GM19035 (cell line): ENCODE results near the gene NAP1L5.

Experiments used
- ATAC-seq: cut with Tn5 transposase; IDR thresholded peaks from one replicate; pipeline ENCODE4 v1.9.1; 2021; ENCODE audit not compliant: unreplicated experiment

NAP1L5 gene

DNA sequence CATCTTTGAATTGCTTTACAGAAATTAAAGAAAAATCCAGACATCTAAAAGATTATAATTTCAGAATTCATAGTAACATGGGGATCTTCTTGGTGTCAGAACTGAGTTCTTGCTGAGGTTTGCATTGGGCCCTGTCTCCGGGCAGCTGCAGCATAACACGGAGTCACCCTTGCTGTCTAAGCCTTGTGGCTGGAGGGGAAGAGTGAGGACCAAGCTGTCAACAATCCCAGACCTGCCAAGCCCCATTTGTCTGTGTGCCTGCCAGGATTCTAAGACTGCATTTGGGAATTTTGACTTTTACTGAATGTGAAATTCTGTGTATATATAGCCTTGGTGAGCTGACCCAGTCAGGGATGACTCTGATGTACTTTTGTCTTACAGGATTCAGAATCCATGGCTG, 25.2 kb upstream of the NAP1L5 start:
- ATAC-seq, result no peak

DNA sequence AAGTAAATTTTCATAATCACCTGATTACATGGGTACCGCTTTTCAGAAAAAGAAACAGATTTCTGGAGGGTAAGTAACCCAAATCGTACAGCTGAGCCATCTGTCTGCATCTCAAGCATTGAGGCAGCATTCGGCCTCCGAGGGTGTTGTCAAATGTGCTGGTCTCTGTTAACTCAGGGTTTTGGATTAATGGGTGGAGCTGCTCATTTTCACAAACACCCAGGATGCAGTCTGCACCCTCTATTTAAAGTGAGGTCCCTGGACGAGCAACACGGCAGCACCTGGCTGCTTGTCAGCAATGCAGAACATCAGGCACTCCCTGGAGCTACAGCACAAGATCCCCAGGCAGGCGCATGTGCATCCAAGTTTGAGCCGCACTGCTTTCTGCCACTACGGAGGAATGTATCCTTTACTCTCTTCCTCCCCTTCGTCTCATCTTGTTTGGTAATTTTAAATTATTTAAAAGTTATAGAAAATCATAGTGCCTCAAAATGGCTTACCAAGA, 24.7 kb upstream of the NAP1L5 start:
- ATAC-seq, result no peak

DNA sequence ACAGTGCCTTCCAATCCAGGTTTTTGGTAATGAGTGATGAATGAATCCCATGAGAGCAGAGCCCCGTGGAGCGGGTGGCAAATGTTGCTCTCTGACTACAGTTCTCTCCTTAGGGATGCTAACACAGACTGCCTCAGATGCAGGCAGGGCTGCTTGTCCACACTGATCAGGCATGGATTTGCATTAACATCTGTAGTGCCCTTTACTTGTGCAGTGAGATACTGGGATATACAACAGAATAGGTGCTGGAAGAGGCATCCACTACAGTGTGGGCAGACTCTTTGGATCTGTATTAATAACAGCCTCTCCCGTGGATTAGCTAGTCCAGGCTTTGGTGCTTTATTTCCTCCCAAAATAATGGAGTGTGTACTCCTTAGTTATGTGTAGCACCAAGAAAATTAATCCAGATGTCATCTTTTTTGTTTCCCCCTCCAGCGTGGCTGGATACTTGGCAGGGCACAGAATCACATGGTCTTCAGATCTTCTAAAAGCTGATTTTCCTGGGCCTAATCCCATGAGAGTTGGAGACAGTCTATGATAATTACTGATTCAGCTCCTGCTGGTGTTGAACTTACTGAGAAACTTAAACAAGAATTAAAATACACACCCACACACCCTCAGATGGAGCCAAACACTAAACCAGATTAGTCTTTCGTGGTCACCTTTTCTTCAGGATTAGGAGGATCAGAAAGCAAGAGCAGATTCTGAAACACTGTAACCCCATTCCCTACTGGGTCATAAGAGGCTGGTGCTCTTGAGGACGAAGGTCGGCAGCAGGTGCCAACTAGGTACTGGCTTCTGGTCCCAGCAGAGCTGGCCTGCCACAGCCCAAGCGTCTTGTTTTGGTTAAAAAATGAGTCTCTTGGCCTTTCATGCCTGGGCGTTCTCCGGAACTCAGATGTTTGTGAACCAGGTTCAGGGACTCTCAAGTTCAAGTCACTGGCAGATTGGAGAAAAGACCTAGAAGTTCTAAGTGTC, 23.1 kb upstream of the NAP1L5 start:
- ATAC-seq, result no peak

DNA sequence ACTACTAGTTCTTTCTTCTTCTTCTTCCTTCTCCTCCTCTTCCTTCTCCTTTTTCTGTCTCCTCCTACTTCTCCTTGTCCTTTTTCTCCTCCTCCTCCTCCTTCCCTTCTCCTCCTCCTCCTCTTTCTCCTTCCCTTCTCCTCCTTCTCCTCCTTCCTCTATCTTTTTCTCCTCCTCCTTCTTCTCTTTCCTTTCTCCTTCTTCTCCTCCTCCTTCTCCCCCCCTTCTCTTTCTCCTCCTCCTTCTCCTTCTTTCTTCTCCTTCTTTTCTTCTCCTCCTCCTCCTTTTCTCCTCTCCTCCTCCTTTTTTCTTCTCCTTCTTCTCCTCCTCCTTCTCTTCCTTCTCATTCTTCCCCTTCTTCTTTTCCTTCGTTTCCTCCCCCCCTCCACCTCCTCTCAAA, 21.8 kb upstream of the NAP1L5 start:
- ATAC-seq, result no peak

DNA sequence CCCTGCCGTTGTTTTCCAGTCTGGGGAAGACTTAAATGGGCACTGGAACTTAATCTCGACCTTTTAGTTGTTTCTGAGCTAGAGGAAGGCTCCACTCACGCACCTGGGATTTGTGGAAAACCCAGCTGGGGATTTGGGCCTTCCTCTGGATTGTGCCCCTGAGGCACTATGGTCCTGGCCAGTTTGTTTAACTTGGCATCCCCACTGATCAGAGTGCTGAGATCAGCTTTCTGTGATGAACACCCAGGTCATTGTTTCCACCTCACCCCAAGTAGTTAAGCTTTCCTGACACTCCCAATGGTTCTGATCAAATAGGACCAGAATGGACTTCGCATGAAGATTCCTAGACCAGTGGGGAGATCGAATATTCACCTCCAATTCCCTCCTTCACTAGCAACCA, 20.5 kb upstream of the NAP1L5 start:
- no peak for ATAC-seq

DNA sequence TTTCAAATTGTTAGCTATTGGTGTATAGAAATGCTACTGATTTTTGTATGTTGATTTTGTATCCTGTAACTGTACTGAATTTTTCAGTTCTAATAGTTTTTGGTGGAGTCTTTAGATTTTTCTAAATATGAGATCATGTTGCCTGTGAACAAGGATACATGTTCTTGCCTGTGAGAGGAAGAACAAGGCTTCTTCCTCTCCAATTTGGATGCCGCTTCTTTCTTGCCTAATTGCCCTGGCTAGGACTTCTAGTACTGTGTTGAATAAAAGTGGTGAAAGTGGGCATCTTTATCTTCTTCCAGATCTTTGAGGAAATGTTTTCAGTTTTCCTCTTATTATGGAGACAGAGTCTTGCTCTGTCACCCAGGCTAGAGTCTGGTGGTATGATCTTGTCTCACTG, 16.2 kb upstream of the NAP1L5 start:
- no peak for ATAC-seq

DNA sequence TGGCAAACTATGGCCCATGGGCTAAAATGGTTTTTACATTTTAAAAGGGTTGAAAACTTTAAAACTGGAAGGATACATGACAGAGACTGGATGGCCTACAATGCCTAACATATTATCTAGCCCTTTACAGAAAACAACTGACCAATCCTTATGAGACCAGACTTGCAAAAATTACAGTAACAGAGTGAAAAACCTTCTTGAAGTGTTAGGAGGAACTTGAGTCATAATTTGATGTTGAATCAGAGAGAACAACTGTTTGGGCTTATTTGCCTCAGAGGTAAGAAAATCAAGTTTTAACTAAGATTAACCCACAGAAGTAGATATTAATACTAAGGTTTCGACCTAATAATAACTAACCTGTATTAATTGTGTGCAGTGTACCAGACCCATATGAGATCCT, 12.4 kb upstream of the NAP1L5 start:
- ATAC-seq, result no peak

DNA sequence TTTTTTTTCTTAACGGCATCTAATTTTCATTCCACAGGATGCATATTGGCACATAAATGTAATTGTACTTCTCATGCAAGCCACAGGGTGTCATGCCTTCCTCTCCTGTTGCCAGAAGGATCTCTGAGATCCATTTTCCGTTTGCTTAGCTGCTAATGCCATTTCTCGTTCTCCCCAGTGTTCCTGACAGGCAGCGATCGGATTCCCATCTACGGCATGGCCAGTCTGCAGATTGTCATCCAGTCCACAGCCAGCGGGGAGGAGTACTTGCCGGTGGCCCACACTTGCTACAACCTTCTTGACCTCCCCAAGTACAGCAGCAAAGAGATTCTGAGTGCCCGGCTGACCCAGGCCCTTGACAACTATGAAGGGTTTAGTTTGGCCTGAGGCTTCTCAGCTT, 8.9 kb upstream of the NAP1L5 start:
- no peak for ATAC-seq

DNA sequence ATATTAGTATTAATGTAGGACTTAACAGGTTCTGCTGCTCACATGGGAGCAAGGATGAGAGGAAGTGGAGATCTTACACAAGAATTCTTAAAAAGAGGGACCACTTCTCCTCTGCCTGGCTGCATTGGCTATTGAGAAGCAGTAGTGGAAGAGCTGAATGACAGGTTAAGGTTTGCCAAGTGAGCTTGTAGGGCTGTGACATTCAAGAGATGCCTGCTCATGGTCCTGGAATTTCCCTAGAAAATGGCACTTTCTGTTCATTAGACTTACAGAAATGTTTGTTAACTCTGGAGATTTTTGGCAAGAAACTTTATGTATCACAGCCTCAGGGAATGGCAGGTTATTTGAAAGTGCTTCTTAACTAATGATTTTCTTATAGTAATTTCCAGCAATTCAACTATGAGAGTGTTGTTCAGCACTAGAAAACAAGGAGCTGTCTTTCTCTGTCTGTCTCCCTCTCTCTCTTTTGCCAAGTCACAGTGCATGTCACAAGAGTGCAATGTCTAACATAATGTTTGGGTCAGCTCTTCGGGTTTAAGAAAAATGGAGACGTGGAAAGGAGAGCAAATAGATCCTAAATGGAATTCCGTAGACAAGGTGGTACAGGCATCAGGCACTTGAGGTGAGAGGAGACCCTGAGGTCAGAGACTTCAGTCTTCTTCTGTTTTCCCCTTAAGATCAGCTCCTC, 8.3 kb upstream of the NAP1L5 start:
- ATAC-seq, result no peak

DNA sequence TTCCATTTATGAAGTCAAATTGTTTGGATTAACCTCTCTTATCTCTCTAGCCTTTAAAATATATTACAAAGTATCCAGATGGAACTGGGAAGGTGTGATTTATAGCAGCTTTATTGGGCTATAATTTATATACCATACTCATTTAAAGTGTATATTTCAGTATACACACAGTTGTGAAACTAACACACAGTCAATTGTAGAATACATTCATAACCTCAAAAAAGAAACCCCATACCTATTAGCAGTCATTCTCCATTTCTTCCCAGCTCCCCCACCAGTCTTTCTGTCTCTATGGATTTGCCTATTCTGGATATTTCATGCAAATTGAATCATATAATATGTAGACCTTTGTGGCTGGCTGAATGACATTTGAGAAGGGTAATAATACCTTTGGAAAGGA, 7.6 kb upstream of the NAP1L5 start:
- no peak for ATAC-seq

DNA sequence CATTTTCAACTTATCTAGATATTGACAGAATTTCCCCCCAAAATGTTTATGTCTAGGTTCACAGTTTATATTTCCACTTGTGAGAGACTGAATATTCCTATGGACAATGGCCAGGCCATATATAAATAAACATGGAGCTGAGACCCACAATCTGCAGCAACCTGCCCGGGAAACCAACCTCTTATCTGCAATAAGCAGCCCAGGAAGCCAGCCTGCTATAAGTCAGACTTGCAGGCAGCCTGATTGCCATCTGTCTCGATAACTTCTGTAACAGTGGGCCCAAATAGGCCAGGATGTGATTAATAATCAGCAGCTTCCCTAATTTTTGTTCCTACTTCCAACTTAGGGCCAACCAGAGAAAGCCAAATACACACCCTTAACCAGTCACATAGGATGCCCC, 5.2 kb upstream of the NAP1L5 start:
- no peak for ATAC-seq

DNA sequence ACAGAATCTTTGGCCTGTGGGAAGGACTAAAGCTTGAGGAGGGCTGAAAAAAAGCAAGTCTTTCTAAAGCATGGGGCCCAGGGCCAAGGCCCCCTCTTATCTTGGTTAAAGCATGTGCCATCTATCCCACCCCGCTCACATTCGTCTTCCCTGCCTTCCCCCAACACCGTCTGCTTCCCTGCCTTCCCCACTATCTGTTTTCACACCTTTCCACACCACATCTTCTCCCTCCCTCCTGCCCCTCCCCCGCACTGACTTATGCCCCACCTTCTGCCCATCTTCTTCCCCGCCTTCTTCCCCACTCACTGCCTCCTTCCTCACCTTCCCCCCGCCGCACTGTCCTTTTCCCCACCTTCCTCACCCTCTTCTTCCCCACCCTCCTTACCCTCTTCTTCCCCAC, 890 bp upstream of the NAP1L5 start:
- no peak for ATAC-seq

DNA sequence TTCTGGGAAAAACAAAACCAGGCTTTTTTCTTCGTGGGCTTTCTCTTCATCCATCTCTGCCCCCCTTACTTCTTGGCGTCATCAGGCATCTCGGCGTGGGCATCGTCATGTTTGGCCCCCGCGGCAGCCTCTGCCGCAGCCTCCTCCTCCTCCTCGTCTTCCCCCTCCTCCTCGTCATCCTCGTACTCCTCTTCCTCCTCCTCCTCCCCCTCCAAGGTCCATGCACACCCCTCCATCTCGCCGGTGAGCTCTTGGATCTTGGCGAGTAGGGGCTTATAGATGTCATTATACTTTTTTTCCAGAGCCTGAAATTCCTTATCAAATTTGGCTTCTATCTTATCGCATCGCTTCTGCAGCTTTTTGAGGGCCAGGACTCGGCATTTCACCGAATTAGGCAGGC, 488 bp downstream of the NAP1L5 start:
- peak; percentile 7 for ATAC-seq

DNA sequence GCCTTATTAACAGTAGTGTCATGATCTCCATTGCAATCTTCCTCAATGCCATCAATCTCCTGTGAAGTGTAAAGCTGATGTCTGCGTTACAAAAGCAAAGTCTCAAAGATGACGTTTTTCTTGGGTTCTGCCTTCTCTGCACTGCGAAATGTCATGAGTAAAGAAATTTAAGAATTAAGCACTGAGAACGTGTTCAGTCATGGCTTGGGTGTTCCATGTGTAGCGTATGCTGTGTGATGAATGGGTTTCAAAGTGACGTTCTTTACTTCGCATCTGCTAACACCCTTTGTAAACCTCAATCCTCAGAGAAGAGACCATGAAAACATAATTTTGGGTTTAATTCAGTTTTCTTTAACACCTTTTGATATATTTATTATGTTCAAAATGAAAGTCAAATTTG, 999 bp downstream of the NAP1L5 start:
- ATAC-seq, result no peak

DNA sequence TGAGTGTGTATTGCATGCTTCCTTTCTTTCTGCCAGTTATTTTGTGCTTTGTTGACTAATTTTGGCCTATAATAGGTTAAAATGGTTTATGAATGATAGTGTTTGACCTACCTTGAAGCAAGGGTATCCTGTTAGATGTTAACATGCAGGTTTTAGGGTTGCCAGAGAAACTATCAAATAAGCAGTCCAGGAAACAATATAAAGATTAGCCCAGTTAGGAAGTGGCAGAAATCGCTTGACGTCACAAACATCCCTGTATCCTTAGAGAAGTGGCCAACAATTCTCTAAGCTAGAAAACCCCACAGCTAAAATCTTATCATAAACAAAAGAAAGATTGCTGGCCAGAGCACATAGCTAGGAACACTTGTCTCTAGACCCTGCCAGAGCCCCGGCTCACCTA, 3.8 kb downstream of the NAP1L5 start:
- ATAC-seq, result no peak

DNA sequence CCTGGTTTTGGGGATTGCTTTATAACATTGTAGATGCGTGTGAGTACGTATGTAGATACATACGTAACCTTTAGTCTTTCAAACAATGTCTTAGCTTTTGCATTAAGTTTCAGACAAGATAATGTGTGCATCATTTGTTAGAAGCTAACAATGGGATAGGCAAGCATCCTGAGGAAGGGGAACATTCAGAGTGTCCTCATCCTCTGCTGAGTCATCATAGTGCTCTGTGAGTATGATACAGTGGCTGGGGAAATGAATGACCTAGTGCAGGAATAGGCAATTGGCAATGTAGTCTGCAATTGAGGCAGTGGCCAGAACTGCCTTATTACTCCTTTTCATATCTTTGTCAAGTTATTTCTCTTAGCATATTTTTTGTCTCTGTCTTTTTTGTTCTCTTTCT, 7.3 kb downstream of the NAP1L5 start:
- no peak for ATAC-seq

DNA sequence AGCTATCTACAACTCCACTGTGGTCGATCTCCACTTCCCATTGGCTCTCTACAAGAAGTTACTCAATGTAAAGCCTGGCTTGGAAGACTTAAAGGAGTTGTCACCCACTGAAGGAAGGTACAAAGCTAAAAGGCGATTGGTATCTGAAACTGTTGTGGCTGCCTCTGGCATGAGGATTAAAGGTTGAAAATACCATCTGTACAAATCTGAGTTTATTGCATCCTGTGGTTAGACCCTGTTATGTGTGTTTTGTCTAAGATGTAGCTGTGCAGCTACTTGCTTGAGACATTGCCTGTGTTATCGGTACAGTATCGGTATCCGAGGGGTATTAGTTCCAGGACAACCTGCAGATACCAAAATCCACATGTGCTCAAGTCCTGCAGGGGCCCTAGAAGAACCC, 16.4 kb downstream of the NAP1L5 start:
- ATAC-seq, result no peak

DNA sequence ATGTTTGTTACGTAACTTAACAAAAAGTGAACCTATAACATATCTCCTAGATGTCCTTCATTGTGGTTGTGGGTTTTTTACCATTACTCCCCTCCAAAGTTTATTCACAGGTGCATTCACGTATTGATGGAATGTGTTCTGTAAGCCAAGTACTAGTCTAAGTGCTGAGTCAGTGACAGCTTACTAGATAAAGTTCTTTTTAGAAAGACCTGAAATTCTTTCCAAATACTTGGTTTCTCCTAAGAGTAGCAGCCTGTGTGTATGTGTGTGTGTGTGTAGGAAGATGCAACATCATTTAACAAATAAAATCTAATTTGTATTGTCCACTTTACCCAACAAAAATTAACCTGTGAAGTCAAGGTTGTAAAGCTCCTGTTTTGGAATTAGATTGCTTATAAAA, 22.1 kb downstream of the NAP1L5 start:
- ATAC-seq, result no peak

DNA sequence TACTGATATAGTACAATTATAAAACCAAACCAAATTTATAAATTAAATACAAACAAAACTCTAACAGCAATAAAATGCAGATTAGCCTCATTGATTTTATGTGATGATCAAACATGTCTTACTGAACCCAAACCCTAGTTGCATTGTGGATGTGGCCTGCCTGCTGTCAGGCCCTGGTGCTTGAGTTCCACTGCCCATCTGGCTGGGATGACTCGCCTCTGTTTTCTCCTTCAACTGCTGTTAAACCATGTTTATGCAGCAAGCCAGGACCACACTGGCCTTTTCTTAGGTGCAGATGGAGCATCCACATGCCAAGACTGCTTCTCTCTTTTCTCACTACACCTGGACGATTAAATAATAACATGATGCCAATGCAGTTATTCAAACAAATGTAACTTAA, 22.6 kb downstream of the NAP1L5 start:
- no peak for ATAC-seq

DNA sequence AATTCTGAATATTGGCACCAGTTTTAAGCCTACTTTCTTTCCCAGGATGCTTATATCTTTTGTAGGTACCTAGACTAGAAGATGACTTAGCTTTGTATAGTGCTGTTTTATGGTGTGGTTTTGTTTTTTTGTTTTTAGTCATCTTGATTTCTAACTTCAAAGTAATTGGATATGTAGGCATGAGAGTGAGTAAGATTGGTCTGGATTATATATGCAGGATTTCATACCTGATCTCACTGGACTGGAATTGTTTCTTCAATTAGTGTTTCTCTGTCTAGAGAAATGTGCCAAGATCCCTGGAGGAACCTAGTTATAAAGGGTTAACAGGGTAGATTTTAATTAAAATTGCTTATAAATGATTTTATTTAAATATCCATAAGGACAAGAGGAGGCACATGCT, 23.1 kb downstream of the NAP1L5 start:
- ATAC-seq, result no peak

DNA sequence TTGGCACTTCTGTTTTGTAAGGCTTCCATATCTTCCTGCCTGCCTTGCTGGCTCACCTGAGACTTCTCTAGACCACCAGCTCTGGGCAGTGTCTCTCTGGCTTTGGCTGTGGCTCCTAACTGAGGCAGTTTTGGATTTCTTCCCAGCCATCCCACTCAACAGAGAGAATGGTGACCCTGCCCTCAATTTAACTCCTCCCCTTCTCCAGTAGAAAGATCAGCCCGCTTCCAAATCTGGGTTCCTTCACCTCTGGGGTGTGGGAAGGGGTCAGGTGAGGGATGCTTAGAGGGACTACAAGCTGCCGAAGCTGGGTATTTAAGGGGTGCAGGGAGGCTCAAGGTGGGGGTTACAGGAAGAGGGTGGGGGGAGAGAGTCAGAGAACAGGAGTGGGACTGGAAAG, 23.7 kb downstream of the NAP1L5 start:
- no peak for ATAC-seq

DNA sequence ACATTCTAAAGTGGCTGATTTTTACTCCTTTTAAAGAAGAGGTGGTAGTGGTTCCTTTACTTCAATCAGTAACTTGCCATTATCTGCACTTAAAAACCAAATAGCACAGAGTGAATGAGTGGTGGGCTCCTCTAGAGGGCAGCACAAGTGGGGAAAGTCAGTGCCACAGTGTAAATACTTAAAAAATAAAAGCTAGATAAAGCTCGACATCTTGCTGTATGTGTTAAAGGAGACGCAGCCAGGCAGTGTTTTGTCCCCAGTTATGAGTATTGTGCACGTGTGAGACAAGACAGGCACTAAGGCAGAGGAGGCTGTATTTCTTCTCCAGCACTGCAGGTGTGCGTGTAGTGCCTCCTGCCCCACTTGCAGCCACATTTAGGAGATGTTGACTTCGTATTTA, 24.6 kb downstream of the NAP1L5 start:
- peak; percentile 73 for ATAC-seq
